HS-27A (cell line): Measurements from ENCODE around the gene ERC2.

Source experiments
- DNase-seq: peaks from one replicate; pipeline ENCODE4 v3.0.0-alpha.2; 2012; ENCODE audit warnings: low read depth, missing footprints

Gene ERC2

GRCh38 chr3:55795296-55795695, 673.0 kb downstream of the ERC2 start:
- no peak for DNase-seq

DNA sequence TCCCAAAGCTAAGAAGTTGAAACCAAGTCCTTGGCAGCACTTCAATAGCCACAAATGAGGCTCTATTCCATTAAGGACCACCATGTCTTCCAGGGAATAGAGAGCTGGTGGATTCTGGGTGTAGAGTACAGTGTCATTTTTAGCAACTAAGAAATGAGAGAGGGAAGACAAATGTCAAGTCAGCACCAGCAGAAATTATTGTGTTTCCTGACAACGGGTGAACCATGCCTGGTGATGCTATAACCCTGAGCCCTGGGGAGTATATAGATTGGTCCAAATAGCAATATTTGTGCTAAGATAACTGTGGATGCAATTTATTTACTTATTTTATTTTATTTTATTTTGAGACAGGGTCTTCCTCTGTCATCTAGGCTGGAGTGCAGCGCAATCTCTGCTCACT, 675.5 kb downstream of the ERC2 start:
- DNase-seq: no peak

GRCh38 chr3:55792009-55792408, 676.3 kb downstream of the ERC2 start:
- no peak for DNase-seq

DNA sequence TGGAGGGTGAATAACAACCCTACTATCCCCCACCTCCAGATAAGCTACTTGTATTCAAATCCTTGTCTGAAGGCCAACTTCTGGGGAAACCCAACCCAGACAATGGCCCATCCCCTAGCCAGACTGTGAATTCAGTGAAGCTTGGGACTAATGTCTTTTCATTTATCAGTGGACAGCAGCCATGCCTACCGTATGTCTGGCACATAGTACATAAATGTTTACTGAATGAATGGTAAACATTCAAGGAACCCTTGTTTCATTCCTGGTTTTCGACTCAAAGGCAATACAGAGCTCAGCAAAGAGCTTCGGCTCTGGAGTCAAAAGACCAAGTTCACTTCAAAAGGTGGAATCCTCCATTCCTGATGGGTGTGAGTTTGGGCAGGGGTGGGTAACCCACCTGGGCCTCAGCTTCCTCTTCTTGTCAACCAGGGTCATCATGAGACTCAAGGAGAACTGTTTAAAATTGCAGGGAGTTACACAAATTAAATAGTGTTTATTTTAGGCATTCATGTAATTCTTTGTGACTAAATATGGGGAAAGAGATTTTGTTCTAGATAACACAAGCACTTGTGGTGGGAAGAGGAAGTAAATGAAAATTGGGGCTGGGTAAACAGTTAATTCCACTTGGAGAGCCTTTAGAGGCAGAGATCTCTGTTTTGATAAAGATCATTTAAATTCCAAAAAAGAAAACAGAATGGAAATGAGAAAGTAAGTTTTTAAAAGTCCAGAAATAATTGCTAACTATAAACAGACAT, 677.5 kb downstream of the ERC2 start:
- DNase-seq: no peak

GRCh38 chr3:55789516-55789915, 678.8 kb downstream of the ERC2 start:
- no peak for DNase-seq

DNA sequence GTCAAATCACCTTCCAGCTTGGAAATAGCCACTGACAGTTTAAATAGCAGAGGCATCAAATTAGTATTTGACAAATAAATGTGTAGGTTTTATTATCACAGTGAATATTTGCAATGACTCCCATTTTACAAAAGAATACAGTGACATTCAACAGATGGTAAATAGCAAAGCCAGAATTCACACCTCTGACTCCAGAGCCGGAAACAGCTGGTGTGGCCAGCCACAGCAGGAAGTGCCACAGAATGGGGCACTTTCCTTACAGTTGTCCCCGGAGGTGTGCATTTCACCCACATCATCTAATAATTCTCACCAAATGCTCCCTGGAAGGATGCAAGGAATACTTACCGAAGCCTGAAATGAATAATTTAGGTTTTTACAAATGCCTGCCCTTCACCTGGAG, 685.5 kb downstream of the ERC2 start:
- no peak for DNase-seq

GRCh38 chr3:55782351-55782750, 685.9 kb downstream of the ERC2 start:
- DNase-seq: no peak

DNA sequence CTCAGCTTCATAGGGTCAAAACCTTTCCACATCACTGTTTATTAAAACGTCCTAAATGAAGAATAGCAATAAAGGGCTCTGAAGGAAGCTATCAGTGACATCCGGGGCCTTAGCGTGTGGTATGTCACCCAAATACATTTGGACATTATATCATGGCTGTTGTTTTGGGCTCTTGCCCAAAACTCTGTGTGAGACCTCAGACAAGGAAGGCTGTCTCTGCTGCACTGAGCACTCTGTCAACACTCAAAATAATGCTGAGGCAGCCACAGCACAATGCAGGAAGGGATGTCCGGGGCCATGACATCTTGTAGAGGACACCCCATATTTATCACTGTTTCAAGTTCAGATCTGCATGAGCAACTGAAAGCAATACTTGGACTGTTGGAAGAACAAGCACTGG, 687.4 kb downstream of the ERC2 start:
- DNase-seq: no peak

GRCh38 chr3:55779543-55779942, 688.7 kb downstream of the ERC2 start:
- DNase-seq: no peak

GRCh38 chr3:55775366-55776154, 692.7 kb downstream of the ERC2 start:
- DNase-seq: no peak

DNA sequence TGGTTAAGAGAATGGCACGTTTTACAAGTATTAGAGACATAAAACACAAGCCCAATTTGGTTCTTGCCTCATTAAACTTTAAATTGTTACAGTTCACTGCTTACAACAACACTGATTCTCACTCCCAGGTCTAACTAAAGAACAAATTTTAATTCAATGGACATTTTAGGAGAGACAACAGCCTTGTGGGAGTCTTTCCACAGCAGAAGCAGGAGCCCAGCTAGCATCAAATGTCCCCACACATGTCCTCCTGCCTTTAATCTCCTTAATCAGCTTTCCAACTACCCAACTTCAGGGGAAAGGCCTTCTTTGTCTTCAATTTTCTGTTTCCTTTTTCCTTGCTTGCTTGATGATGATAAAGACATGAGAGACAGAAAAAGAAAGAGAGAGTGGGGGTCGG, 693.4 kb downstream of the ERC2 start:
- no peak for DNase-seq

DNA sequence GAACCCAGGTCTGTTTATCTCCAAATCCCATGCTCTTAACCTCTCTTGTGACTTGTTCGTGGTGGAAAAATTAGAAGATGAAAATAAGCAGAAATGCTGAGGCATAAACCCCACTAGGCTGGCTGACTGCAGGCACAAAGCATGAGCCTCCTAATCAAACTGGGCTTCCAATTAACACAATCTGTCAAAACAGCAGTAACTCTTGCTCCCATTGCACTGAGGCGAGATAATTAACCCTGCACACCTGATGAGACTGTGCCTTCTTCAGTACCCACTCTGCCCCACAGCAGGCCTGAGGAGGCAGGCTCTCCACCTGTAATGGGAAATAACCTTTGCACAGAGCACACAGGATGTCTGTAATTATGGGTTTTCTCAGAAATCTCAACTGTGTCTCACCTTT, 696.8 kb downstream of the ERC2 start:
- no peak for DNase-seq

- no peak for DNase-seq
Measured at GRCh38 chr3:55770077-55770476, 698.2 kb downstream of the ERC2 start.

GRCh38 chr3:55766753-55767152, 701.5 kb downstream of the ERC2 start:
- no peak for DNase-seq

GRCh38 chr3:55765906-55766701, 702.2 kb downstream of the ERC2 start:
- no peak for DNase-seq

GRCh38 chr3:55765398-55765797, 702.9 kb downstream of the ERC2 start:
- no peak for DNase-seq

DNA sequence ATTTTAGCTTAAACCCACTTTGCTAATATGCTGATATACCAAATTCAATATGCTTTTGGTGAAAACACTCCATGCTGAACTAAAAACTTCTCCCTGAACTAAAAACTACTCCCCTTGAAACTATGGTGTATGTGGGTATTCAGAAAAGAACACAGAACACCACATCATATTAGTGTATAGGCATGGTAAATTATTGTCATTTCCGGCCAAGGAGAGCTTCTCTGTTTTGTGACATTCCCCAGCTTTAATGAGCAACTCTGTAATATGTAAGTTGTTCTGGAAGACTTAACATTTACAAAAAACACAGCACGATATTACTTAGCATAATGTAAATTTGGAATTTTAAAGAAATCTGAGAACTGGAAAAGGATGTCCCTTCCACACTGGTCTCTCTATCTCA, 711.3 kb downstream of the ERC2 start:
- no peak for DNase-seq

GRCh38 chr3:55755516-55756205, 712.6 kb downstream of the ERC2 start:
- no peak for DNase-seq

- DNase-seq: no peak
Measured at GRCh38 chr3:55752911-55753310, 715.4 kb downstream of the ERC2 start.

- DNase-seq: no peak
Measured at GRCh38 chr3:55751730-55752129, 716.5 kb downstream of the ERC2 start.

- DNase-seq: peak; percentile 88
Measured at GRCh38 chr3:55750525-55750924, 717.7 kb downstream of the ERC2 start.

- DNase-seq: no peak
Measured at GRCh38 chr3:55749036-55749435, 719.2 kb downstream of the ERC2 start.
